Brain microvascular endothelial cell (primary cell): ENCODE results near the gene PRPF19.
A peak's percentile ranks its signal among the peaks of the same experiment; 100 is the strongest.

Source experiments
- DNase-seq: peaks from one replicate; pipeline ENCODE4 v3.0.0-alpha.2; 2020
- H3K27ac ChIP-seq: fragments of 250-450 bp; sonication (Bioruptor Pico); 2 replicates; pipeline ENCODE4 v1.5.1; 2020; ENCODE audit warnings: mild to moderate bottlenecking, moderate library complexity
- H3K27me3 ChIP-seq: fragments of 250-450 bp; sonication (Bioruptor Pico); replicated peaks from 2 replicates; pipeline ENCODE4 v1.5.1; 2020; ENCODE audit warnings: mild to moderate bottlenecking
- H3K36me3 ChIP-seq: fragments of 250-450 bp; sonication (Bioruptor Pico); replicated peaks from 2 replicates; pipeline ENCODE4 v1.5.1; 2020; ENCODE audit warnings: mild to moderate bottlenecking
- H3K4me3 ChIP-seq: 2 replicates; pipeline ENCODE4 v1.5.1; 2011; ENCODE audit warnings: low read depth, mild to moderate bottlenecking, control low read depth, low read length, moderate library complexity
- CTCF ChIP-seq: IDR thresholded peaks from 2 replicates; pipeline ENCODE4 v1.5.1; 2011; ENCODE audit warnings: low read depth, mild to moderate bottlenecking, moderate library complexity, low read length, control low read depth, inconsistent platforms; ENCODE audit errors: missing control alignments
- in situ Hi-C: cut with HindIII; loops from 2 replicates; pipeline ENCODE4 v1.10.0; 2017; ENCODE audit warnings: low sequenced_read_pairs, low pct_ligation_motif_present

Gene PRPF19

GRCh38 chr11:60927061-60927592, 20.7 kb upstream of the PRPF19 start:
- no peak for TF ChIP-seq CTCF
- H3K36me3 ChIP-seq: peaks cover 12% of the 10 kb centered on the region

GRCh38 chr11:60926500-60926899, 20.1 kb upstream of the PRPF19 start:
- Histone ChIP-seq H3K36me3 (peaks cover 17% of the 10 kb centered on the region), H3K4me3 (no peak overlapping the region), H3K27me3 (no peaks in the 10 kb centered on the region), H3K27ac (no peak overlapping the region)
- no peak for DNase-seq
- no peak for TF ChIP-seq CTCF
- in situ Hi-C loops: no loop called here

More at GRCh38 chr11:60927061-60927592, 20.7 kb upstream of the PRPF19 start:
- no peak for DNase-seq
- in situ Hi-C loops: no loop called here
- H3K27me3 ChIP-seq: no peaks in the 10 kb centered on the region
- H3K27ac ChIP-seq: no peak overlapping the region
- no peak overlapping the region for H3K4me3 ChIP-seq

GRCh38 chr11:60925868-60926267, 19.5 kb upstream of the PRPF19 start:
- peak; percentile 18 for DNase-seq
- H3K27ac ChIP-seq: no peak overlapping the region
- peaks cover 15% of the 10 kb centered on the region for H3K36me3 ChIP-seq
- no peaks in the 10 kb centered on the region for H3K27me3 ChIP-seq
- in situ Hi-C loops: no loop called here
- no peak for TF ChIP-seq CTCF
- no peak overlapping the region for H3K4me3 ChIP-seq

- no peak for TF ChIP-seq CTCF
- in situ Hi-C loops: no loop called here
- Histone ChIP-seq H3K27me3 (no peaks in the 10 kb centered on the region), H3K27ac (no peak overlapping the region), H3K36me3 (peaks cover 20% of the 10 kb centered on the region), H3K4me3 (peak overlapping the region; percentile 66)
- no peak for DNase-seq
Observed at GRCh38 chr11:60924906-60925853, 18.8 kb upstream of the PRPF19 start.

GRCh38 chr11:60924110-60924905, 17.9 kb upstream of the PRPF19 start, which contains the start of gene TMEM132A:
TSS of gene TMEM132A (plus strand) at chr11:60924460. CDS start at chr11:60924634, 174 bp downstream.
- Histone ChIP-seq H3K27me3 (no peaks in the 10 kb centered on the region), H3K36me3 (peaks cover 25% of the 10 kb centered on the region), H3K27ac (no peak within 1 kb of the TSS), H3K4me3 (peak within 1 kb of the TSS; percentile 66)
- in situ Hi-C loops: no loop called here
- peak; percentile 62 for DNase-seq
- TF ChIP-seq CTCF: no peak
